Karpas-422 (cell line): ENCODE data around the gene COL6A2. TPM values are rescaled to one million over a fixed set of nuclear protein-coding genes. Genes with fewer than 3 reads are reported as not detected.

Experiments
- DNase-seq: peaks from one replicate; pipeline ENCODE4 v3.0.0-alpha.2; 2015
- H2AFZ ChIP-seq: fragments of 200-600 bp; sonication (generic); 2 replicates; pipeline ENCODE4 v1.6.1; 2014; ENCODE audit warnings: antibody characterized with exemption, low read length, mixed read lengths
- H3K27ac ChIP-seq: fragments of 200-600 bp; sonication (generic); 2 replicates; pipeline ENCODE4 v1.5.1; 2014; ENCODE audit warnings: mild to moderate bottlenecking, low read length, moderate library complexity
- H3K27me3 ChIP-seq: fragments of 200-600 bp; sonication (generic); 2 replicates; pipeline ENCODE4 v1.6.1; 2014; ENCODE audit warnings: low read length, mixed read lengths
- H3K36me3 ChIP-seq: fragments of 200-600 bp; sonication (generic); 2 replicates; pipeline ENCODE4 v1.6.1; 2014; ENCODE audit warnings: low read length, mixed read lengths; ENCODE audit not compliant: insufficient read depth
- H3K4me1 ChIP-seq: fragments of 200-600 bp; sonication (generic); 2 replicates; pipeline ENCODE4 v1.6.1; 2014; ENCODE audit warnings: mild to moderate bottlenecking, low read length, mixed read lengths
- H3K4me2 ChIP-seq: fragments of 200-600 bp; sonication (generic); 2 replicates; pipeline ENCODE4 v1.6.1; 2014; ENCODE audit warnings: low read length, low read depth, mild to moderate bottlenecking; ENCODE audit not compliant: poor library complexity, severe bottlenecking
- H3K4me3 ChIP-seq: fragments of 200-600 bp; sonication (generic); 2 replicates; pipeline ENCODE4 v1.5.1; 2014; ENCODE audit warnings: mild to moderate bottlenecking, antibody characterized with exemption, low read length, mixed read lengths
- H3K79me2 ChIP-seq: fragments of 200-600 bp; sonication (generic); 2 replicates; pipeline ENCODE4 v1.6.1; 2014; ENCODE audit warnings: mild to moderate bottlenecking, low read length, mixed read lengths
- H3K9ac ChIP-seq: fragments of 200-600 bp; sonication (generic); 2 replicates; pipeline ENCODE4 v1.6.0; 2014; ENCODE audit warnings: low read length
- H3K9me2 ChIP-seq: fragments of 200-600 bp; sonication (generic), shearing (Covaris generic); replicated peaks from 2 replicates; pipeline ENCODE4 v1.6.0; 2014; ENCODE audit warnings: mild to moderate bottlenecking, low read length, moderate library complexity; ENCODE audit not compliant: insufficient read depth
- H3K9me3 ChIP-seq: fragments of 300-700, 200-600 bp; sonication (generic); 2 replicates; pipeline ENCODE4 v1.6.1; 2014; ENCODE audit warnings: low read length, mixed read lengths
- H4K20me1 ChIP-seq: fragments of 200-600 bp; sonication (generic); 2 replicates; pipeline ENCODE4 v1.6.1; 2014; ENCODE audit warnings: mild to moderate bottlenecking, antibody characterized with exemption, low read length, low read depth; ENCODE audit not compliant: insufficient read depth
- total RNA-seq: library from RNA; depleted of rRNA; stranded (reverse); fragments of >200 nt; shearing (Covaris generic); gene quantifications from 2 replicates; pipeline ENCODE4 v1.2.3, GENCODE V29; 2014; ENCODE audit warnings: low replicate concordance

COL6A2 gene
- total RNA-seq, 1 experiment from 2014 or later: not detected

- H3K4me2 ChIP-seq: no peak overlapping the region
- H3K9ac ChIP-seq: no peak overlapping the region
- no peak overlapping the region for H3K27ac ChIP-seq
- H3K9me3 ChIP-seq: no peaks in the 10 kb centered on the region
- no peaks in the 10 kb centered on the region for H3K27me3 ChIP-seq
- H2AFZ ChIP-seq: no peak overlapping the region
- no peak for DNase-seq
- H4K20me1 ChIP-seq: no peaks in the 10 kb centered on the region
- peaks cover 8% of the 10 kb centered on the region for H3K4me1 ChIP-seq
- H3K9me2 ChIP-seq: no peaks in the 10 kb centered on the region
- no peaks in the 10 kb centered on the region for H3K79me2 ChIP-seq
- H3K4me3 ChIP-seq: no peak overlapping the region
- no peaks in the 10 kb centered on the region for H3K36me3 ChIP-seq
These were observed 58.8 kb downstream of the COL6A2 start for GRCh38 chr21:46156678-46157077.

DNA sequence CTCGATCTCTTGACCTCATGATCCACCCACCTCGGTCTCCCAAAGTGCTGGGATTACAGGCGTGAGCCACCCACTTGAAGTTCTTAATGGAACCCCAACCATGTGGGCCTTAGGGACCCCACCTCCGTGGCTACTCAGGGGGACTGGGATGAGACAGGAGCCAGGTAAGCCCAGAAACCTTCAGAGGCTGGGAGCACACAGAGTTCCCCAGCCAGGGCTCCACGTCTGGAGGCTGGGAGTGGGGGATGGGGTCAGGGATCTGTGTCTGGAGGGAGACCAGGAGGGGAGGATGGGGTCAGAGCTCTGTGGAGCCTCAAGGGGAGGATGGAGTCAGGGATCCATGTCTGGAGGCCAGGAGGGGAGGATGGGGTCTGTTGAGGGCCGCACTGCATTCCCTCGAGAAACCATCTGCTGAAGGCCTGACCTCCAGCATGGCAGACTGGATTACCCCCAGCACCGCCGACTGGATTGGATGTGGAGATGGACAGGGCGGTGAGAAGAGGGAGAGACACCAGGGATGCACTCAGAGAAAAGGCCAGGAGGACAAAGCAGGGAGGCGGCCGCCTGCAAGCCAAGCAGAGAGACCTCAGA is 59.6 kb downstream of the COL6A2 start:
- DNase-seq: no peak

GRCh38 chr21:46157987-46158451 is 60.1 kb downstream of the COL6A2 start:
- Histone ChIP-seq H3K4me2 (no peak overlapping the region), H3K27me3 (no peaks in the 10 kb centered on the region), H3K4me1 (peaks cover 6% of the 10 kb centered on the region), H3K9me2 (no peaks in the 10 kb centered on the region), H3K9ac (no peak overlapping the region), H3K36me3 (no peaks in the 10 kb centered on the region), H3K4me3 (no peak overlapping the region), H4K20me1 (no peaks in the 10 kb centered on the region), H2AFZ (no peak overlapping the region), H3K27ac (no peak overlapping the region), H3K9me3 (no peaks in the 10 kb centered on the region), H3K79me2 (no peaks in the 10 kb centered on the region)
- DNase-seq: no peak

More for the DNA sequence above, 59.6 kb downstream of the COL6A2 start:
- H2AFZ ChIP-seq: no peak overlapping the region
- H3K27me3 ChIP-seq: no peaks in the 10 kb centered on the region
- H3K9ac ChIP-seq: no peak overlapping the region
- no peaks in the 10 kb centered on the region for H3K36me3 ChIP-seq
- H3K79me2 ChIP-seq: no peaks in the 10 kb centered on the region
- no peaks in the 10 kb centered on the region for H3K9me3 ChIP-seq
- H4K20me1 ChIP-seq: no peaks in the 10 kb centered on the region
- no peaks in the 10 kb centered on the region for H3K9me2 ChIP-seq
- H3K27ac ChIP-seq: no peak overlapping the region
- H3K4me1 ChIP-seq: peaks cover 8% of the 10 kb centered on the region
- H3K4me3 ChIP-seq: no peak overlapping the region
- no peak overlapping the region for H3K4me2 ChIP-seq

DNA sequence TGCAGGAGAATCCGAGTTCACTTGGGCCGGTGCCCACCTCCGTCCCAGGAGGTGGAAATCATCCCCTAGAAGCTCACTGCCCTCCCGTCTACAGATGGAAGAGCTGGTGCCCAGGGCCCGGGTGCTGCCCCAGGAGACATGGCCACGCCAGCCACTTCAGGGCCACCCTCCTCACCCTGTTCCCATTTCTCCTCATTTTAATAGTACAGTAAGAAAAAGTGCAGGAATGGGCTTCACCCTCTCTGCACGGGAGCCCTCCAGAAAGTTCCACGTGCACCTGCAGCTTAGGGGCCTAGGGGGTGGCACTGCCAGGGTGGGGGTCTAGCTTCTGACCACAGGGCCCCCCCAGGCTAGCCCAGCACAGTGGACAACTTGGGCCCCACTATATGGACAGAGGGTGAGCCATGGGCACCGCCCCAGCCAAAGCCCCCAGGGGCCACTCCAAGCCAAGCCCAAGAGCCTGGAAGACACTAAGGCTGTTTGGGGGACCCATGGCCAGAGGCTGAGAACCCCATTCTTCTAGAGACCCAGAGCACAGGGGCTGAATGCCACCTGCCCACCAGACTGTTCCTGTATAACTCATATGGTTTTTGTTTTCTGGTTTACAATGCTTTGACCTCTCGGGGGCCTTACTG is 60.9 kb downstream of the COL6A2 start:
- no peak overlapping the region for H3K4me3 ChIP-seq
- H3K9ac ChIP-seq: no peak overlapping the region
- H3K36me3 ChIP-seq: no peaks in the 10 kb centered on the region
- no peaks in the 10 kb centered on the region for H3K9me3 ChIP-seq
- H3K4me1 ChIP-seq: no peaks in the 10 kb centered on the region
- no peaks in the 10 kb centered on the region for H4K20me1 ChIP-seq
- no peaks in the 10 kb centered on the region for H3K9me2 ChIP-seq
- no peak for DNase-seq
- no peak overlapping the region for H3K4me2 ChIP-seq
- no peak overlapping the region for H3K27ac ChIP-seq
- no peak overlapping the region for H2AFZ ChIP-seq
- no peaks in the 10 kb centered on the region for H3K79me2 ChIP-seq
- no peaks in the 10 kb centered on the region for H3K27me3 ChIP-seq

DNA sequence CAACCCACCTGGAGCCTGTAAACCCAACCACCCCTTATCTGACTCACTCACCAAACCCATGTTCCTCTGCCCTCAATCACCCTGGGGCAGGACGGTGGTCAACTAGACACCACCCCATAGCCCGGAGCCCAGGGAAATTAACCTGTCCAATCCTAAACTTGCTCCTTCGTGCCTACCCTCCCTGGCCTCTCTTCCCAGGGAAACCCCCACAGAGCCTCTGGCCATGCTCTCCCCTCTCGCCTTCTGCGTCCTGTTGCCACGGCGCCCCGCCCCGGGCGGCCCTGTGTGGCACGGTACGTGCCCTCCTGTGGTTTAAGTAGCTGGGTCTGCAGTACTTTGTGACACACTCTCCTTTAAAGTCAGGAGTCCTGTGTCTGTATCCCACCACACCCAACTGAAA is 61.5 kb downstream of the COL6A2 start:
- DNase-seq: no peak
- Histone ChIP-seq H2AFZ (no peak overlapping the region), H3K9me2 (no peaks in the 10 kb centered on the region), H3K27me3 (no peaks in the 10 kb centered on the region), H4K20me1 (no peaks in the 10 kb centered on the region), H3K9me3 (no peaks in the 10 kb centered on the region), H3K36me3 (no peaks in the 10 kb centered on the region), H3K4me3 (no peak overlapping the region), H3K27ac (no peak overlapping the region), H3K79me2 (no peaks in the 10 kb centered on the region), H3K9ac (no peak overlapping the region), H3K4me2 (no peak overlapping the region), H3K4me1 (no peaks in the 10 kb centered on the region)

DNA sequence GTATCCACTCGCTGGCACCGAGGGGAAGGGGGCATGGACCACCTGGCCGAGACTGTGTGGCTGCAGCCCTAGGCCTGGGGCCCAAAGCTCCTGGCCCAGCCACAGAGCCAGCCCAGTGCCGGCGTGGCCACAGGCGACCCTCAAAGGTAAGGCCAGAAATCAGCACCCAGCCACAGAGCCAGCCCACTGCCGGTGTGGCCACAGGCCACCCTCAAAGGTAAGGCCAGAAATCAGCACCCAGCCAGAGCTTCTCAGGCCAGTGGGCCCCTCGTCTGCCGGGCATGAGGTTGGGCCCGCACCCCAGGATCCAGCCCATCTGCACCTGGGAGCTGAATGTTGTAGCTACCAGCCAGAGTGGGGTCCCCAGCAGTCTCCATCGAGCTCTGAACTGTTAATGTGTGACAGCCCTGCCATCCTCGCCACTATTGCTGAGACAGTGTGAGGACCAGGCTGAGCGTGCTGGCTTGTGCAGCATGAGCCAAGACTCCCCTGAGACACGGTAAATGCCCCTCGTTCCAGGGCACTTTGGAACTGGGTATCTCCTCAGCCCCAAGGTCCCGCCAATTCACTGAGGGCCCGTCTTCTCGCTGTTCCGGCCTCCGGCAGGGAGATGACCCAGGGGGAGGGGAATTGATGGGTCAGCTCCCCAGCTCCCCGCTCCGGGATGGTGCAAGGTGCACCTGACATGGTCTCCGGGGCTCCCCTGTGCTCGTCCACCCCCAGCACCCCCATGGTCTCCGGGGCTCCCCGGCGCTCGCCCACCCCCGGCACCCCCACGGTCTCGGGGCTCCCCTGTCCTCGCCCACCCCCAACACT is 62.1 kb downstream of the COL6A2 start:
- no peak overlapping the region for H3K4me3 ChIP-seq
- no peaks in the 10 kb centered on the region for H3K79me2 ChIP-seq
- no peak overlapping the region for H3K4me2 ChIP-seq
- H3K27ac ChIP-seq: no peak overlapping the region
- H4K20me1 ChIP-seq: no peaks in the 10 kb centered on the region
- H3K9me3 ChIP-seq: no peaks in the 10 kb centered on the region
- H3K9me2 ChIP-seq: no peaks in the 10 kb centered on the region
- no peaks in the 10 kb centered on the region for H3K27me3 ChIP-seq
- H3K9ac ChIP-seq: no peak overlapping the region
- DNase-seq: no peak
- H3K36me3 ChIP-seq: no peaks in the 10 kb centered on the region
- no peaks in the 10 kb centered on the region for H3K4me1 ChIP-seq
- H2AFZ ChIP-seq: no peak overlapping the region

GRCh38 chr21:46160657-46160906 is 62.7 kb downstream of the COL6A2 start:
- Histone ChIP-seq H4K20me1 (no peaks in the 10 kb centered on the region), H3K36me3 (no peaks in the 10 kb centered on the region), H3K27me3 (no peaks in the 10 kb centered on the region), H3K4me1 (no peaks in the 10 kb centered on the region), H3K4me3 (no peak overlapping the region), H3K4me2 (no peak overlapping the region), H3K9ac (no peak overlapping the region), H3K79me2 (no peaks in the 10 kb centered on the region), H2AFZ (no peak overlapping the region), H3K9me2 (no peaks in the 10 kb centered on the region), H3K9me3 (no peaks in the 10 kb centered on the region), H3K27ac (no peak overlapping the region)
- DNase-seq: no peak

- H3K4me1 ChIP-seq: no peaks in the 10 kb centered on the region
- no peak for DNase-seq
These were observed 63.2 kb downstream of the COL6A2 start for GRCh38 chr21:46160907-46161632.

More at GRCh38 chr21:46160907-46161632, 63.2 kb downstream of the COL6A2 start:
- Histone ChIP-seq H3K4me3 (no peak overlapping the region), H4K20me1 (no peaks in the 10 kb centered on the region), H3K27ac (no peak overlapping the region), H3K9ac (no peak overlapping the region), H3K4me2 (no peak overlapping the region), H3K9me2 (no peaks in the 10 kb centered on the region), H3K9me3 (no peaks in the 10 kb centered on the region), H3K27me3 (no peaks in the 10 kb centered on the region), H3K79me2 (no peaks in the 10 kb centered on the region), H3K36me3 (no peaks in the 10 kb centered on the region), H2AFZ (no peak overlapping the region)
